ENCODE results near the gene GPR152.

- TF ChIP-seq, protein P1, sequence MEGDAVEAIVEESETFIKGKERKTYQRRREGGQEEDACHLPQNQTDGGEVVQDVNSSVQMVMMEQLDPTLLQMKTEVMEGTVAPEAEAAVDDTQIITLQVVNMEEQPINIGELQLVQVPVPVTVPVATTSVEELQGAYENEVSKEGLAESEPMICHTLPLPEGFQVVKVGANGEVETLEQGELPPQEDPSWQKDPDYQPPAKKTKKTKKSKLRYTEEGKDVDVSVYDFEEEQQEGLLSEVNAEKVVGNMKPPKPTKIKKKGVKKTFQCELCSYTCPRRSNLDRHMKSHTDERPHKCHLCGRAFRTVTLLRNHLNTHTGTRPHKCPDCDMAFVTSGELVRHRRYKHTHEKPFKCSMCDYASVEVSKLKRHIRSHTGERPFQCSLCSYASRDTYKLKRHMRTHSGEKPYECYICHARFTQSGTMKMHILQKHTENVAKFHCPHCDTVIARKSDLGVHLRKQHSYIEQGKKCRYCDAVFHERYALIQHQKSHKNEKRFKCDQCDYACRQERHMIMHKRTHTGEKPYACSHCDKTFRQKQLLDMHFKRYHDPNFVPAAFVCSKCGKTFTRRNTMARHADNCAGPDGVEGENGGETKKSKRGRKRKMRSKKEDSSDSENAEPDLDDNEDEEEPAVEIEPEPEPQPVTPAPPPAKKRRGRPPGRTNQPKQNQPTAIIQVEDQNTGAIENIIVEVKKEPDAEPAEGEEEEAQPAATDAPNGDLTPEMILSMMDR (IDR thresholded peaks at IDR 0.05; ENCODE audit: low read length): no peak
- TF ChIP-seq EZH2 (IDR thresholded peaks at IDR 0.05; ENCODE audit: borderline replicate concordance, low read length): no peak
Measured at GRCh38 chr11:67450796-67451657, 1.5 kb downstream of the GPR152 start.

Data from OCI-LY1 (cell line).